Esophagus squamous epithelium (tissue), 5 donors: ENCODE results near the gene UGT2B7. TPM values are rescaled to one million over a fixed set of nuclear protein-coding genes. Genes with fewer than 3 reads are reported as not detected.

Experiments
- DNase-seq: peaks from one replicate; lab custom pipeline; 2025; lab: John Stamatoyannopoulos, UW
- H3K27ac ChIP-seq, 4 donors: fragments of 200-600 bp; sonication (generic); one replicate each; pipeline ENCODE4 v1.5.1; 2016 to 2019; ENCODE audit warnings: mild to moderate bottlenecking in 1 of 4
- H3K27me3 ChIP-seq, 4 donors: fragments of 200-600 bp; sonication (generic); 1 replicate in 3 of 4; 2 replicates in 1 of 4; pipeline versions ENCODE4 v1.5.1 to v1.6.0; 2017 to 2021; ENCODE audit warnings: antibody characterized with exemption in 1 of 4
- H3K36me3 ChIP-seq, 3 donors: fragments of 200-600 bp; sonication (generic); one replicate each; pipeline ENCODE4 v1.5.1; 2016 to 2019
- H3K4me1 ChIP-seq, 3 donors: fragments of 200-600 bp; sonication (generic); one replicate each; pipeline ENCODE4 v1.5.1; 2017 to 2019
- H3K4me3 ChIP-seq, 4 donors: fragments of 200-600 bp; sonication (generic); 1 replicate in 3 of 4; 2 replicates in 1 of 4; pipeline ENCODE4 v1.5.1; 2016 to 2019; ENCODE audit warnings: mild to moderate bottlenecking in 2 of 4, moderate library complexity in 1 of 4
- H3K9me3 ChIP-seq, 3 donors: fragments of 200-600 bp; sonication (generic); one replicate each; pipeline ENCODE4 v1.5.1; 2016 to 2019
- CTCF ChIP-seq, 6 experiments: fragments of 450-650 bp in 4 of 6; fragments of 200-600 bp in 2 of 6; sonication (generic) in 2 of 6; IDR thresholded peaks; one replicate each; pipeline ENCODE4 v1.5.1; 2016 to 2019; ENCODE audit warnings: antibody characterized with exemption in 6 of 6, mild to moderate bottlenecking in 4 of 6, moderate library complexity in 4 of 6
- POLR2A ChIP-seq, 4 donors: fragments of 450-650 bp; IDR thresholded peaks; one replicate each; pipeline ENCODE4 v1.6.1; 2017; ENCODE audit warnings: antibody characterized with exemption in 4 of 4, mild to moderate bottlenecking in 4 of 4, moderate library complexity in 3 of 4
- WGBS, 2 donors: methylation state at CpG; one replicate each; pipeline ENCODE4 v1.1.5; 2018; 5-methylcytosine and 5-hydroxymethylcytosine counted together
- intact Hi-C: fragments of 100-400 bp; cut with DNase I; formaldehyde crosslinking; loops from one replicate; pipeline ENCODE4 v1.15.0; 2022
- total RNA-seq, 4 donors: library from RNA; depleted of rRNA; stranded (reverse); fragments of >200 nt; gene quantifications; one replicate each; pipeline ENCODE4 v1.1.0, GENCODE V29; 2016
- donor health status: DM: yes; HTN: yes; CAD: no.

The UGT2B7 gene
- total RNA-seq, 4 donors from 2014 or later = not detected

- Histone ChIP-seq H3K4me1 (no peaks in the 10 kb centered on the region), H3K36me3 (no peaks in the 10 kb centered on the region), H3K9me3 (no peaks in the 10 kb centered on the region), H3K27me3 (no peaks in the 10 kb centered on the region), H3K27ac (no peak overlapping the region), H3K4me3 (no peak overlapping the region)
- TF ChIP-seq CTCF (IDR thresholded peaks at IDR 0.05) = no peak
- no peak for TF ChIP-seq POLR2A (IDR thresholded peaks at IDR 0.05)
- no peak for DNase-seq
- WGBS, 2 donors = 68 to 78% methylated on average over 2 of the region's 2 CpGs
- intact Hi-C loops = no loop called here
Observed at GRCh38 chr4:69088473-69088872, 7.8 kb upstream of the UGT2B7 start.

DNA sequence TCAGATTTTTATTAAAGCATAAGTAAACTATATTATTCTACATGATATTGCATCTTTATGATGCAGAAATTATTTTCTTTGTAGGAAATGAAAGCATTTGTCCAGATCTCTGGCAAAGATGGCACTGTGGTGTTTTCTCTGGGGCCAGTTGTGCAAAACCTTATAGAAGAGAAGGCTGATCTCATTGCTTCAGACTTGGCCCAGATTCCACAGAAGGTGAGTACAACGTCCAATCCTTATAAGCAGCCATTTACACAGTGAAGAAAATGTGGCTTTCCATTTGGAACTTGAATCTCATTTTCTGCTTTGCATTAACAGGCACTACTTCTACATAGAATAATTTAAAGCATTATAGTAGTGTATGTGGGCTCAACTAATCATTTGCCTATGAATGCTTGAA lies 6.9 kb upstream of the UGT2B7 start:
- intact Hi-C loops = no loop called here
- H3K9me3 ChIP-seq = no peaks in the 10 kb centered on the region
- H3K4me1 ChIP-seq = no peaks in the 10 kb centered on the region
- H3K4me3 ChIP-seq = no peak overlapping the region
- TF ChIP-seq POLR2A (IDR thresholded peaks at IDR 0.05) (no peak), CTCF (IDR thresholded peaks at IDR 0.05) (no peak)
- H3K36me3 ChIP-seq = no peaks in the 10 kb centered on the region
- H3K27me3 ChIP-seq = no peaks in the 10 kb centered on the region
- no peak overlapping the region for H3K27ac ChIP-seq
- DNase-seq = no peak
- 76 to 79% methylated on average over 1 of the region's 1 CpG for WGBS, 2 donors

GRCh38 chr4:69092190-69092589 lies 4.1 kb upstream of the UGT2B7 start:
- 79 to 90% methylated on average over 1 of the region's 1 CpG for WGBS, 2 donors
- Histone ChIP-seq H3K36me3 (no peaks in the 10 kb centered on the region), H3K4me3 (no peak overlapping the region), H3K27ac (no peak overlapping the region), H3K27me3 (no peaks in the 10 kb centered on the region), H3K4me1 (peaks cover 0 to 19% (median 4%) of the 10 kb centered on the region in 3 donors), H3K9me3 (no peaks in the 10 kb centered on the region)
- TF ChIP-seq CTCF (IDR thresholded peaks at IDR 0.05) (no peak), POLR2A (IDR thresholded peaks at IDR 0.05) (no peak)
- no peak for DNase-seq
- intact Hi-C loops = no loop called here

DNA sequence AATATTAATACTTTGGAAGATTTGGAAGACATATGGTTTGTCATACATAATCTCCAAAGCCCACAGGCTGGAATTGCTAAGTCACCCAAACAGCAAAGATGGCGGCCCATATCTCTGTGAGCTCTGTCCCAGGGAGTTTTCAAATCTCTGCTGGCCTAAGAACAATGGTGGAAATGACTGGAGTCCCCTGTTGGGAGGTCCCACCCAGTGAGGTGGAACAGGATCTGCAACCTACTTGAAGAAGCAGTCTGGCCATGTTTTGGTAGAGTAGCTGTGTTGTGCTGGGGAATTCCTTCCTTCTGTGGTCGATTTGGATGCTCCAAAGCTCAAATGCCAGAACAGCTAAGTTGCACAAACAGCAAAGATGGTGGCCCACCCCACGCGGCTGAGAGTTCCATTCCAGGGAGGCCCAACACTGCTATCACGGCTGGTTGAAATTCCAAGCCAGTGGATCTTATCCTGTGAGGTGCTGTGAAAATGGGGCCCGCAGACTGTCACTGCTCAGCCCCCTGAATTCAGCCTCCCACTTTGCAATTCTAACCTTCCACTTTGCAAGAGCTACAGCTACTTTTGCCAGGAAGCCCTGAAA lies 3.2 kb upstream of the UGT2B7 start:
- Histone ChIP-seq H3K27me3 (no peaks in the 10 kb centered on the region), H3K4me1 (peaks cover 0 to 19% (median 4%) of the 10 kb centered on the region in 3 donors), H3K4me3 (no peak overlapping the region), H3K36me3 (no peaks in the 10 kb centered on the region), H3K9me3 (no peaks in the 10 kb centered on the region), H3K27ac (no peak overlapping the region)
- no peak for DNase-seq
- intact Hi-C loops = no loop called here
- TF ChIP-seq CTCF (IDR thresholded peaks at IDR 0.05) = no peak
- no peak for TF ChIP-seq POLR2A (IDR thresholded peaks at IDR 0.05)
- WGBS, 2 donors = 83 to 91% methylated on average over 1 to 5 of the region's 6 CpGs

DNA sequence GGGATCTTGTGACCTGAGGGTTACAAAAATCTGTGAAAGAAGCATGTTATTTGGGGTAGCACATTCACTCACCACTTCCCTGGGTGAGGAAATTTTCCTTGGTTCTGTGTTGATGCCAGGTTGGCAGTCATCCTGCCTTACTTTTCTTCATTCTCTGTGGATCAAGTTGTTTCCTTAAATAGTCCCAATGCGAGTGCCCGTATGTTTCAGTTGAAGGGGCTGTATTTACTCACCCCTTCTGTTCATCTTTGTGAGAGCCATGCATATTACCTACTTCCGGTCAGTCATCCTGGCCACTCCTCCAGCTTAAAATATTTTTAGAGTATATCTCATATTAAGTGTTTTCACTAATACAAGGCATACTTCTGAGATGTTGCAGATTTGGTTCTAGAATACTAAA lies 2.6 kb upstream of the UGT2B7 start:
- Histone ChIP-seq H3K27ac (no peak overlapping the region), H3K4me1 (peaks cover 0 to 19% (median 4%) of the 10 kb centered on the region in 3 donors), H3K36me3 (no peaks in the 10 kb centered on the region), H3K4me3 (no peak overlapping the region), H3K9me3 (no peaks in the 10 kb centered on the region), H3K27me3 (no peaks in the 10 kb centered on the region)
- TF ChIP-seq POLR2A (IDR thresholded peaks at IDR 0.05) = no peak
- no peak for TF ChIP-seq CTCF (IDR thresholded peaks at IDR 0.05)
- intact Hi-C loops = no loop called here
- 27 to 46% methylated on average over 3 of the region's 3 CpGs for whole genome bisulfite sequencing, 2 donors
- DNase-seq = no peak
